Keratinocyte (primary cell): ENCODE measurements around the gene SLC25A15. TPM values are rescaled to one million over a fixed set of nuclear protein-coding genes. Genes with fewer than 3 reads are reported as not detected.
A peak's percentile ranks its signal among the peaks of the same experiment; 100 is the strongest.
"Not testable (repeated sequence)": the region's sequence is repeated elsewhere in the genome, so short reads cannot be mapped to it uniquely, and the experiment has no call there.

Experiments
- DNase-seq: peaks from one replicate; pipeline ENCODE4 v3.0.0-alpha.2; 2011; ENCODE audit warnings: low read depth, missing footprints, low spot score
- FAIRE-seq: peaks from 2 replicates; lab custom pipeline; 2011; peaks lifted over from hg19 to GRCh38; lab: Jason Lieb, UNC
- H2AFZ ChIP-seq: 2 replicates; pipeline ENCODE4 v1.6.0; 2012; ENCODE audit warnings: low read length, control low read depth, inconsistent platforms; ENCODE audit not compliant: control insufficient read depth
- H3K27ac ChIP-seq: 2 replicates; pipeline ENCODE4 v1.5.1; 2011; ENCODE audit warnings: low read length; ENCODE audit not compliant: control insufficient read depth, insufficient read depth
- H3K27me3 ChIP-seq: 3 replicates; pipeline ENCODE4 v1.6.0; 2011; ENCODE audit warnings: low read length; ENCODE audit not compliant: control insufficient read depth, insufficient read depth; ENCODE audit errors: extremely low read depth
- H3K36me3 ChIP-seq, 2 experiments: 2 replicates in 1 of 2; 3 replicates in 1 of 2; pipeline ENCODE4 v1.5.1; 2011; ENCODE audit warnings: low read length in 2 of 2, mild to moderate bottlenecking in 1 of 2; ENCODE audit not compliant: control insufficient read depth in 2 of 2, insufficient read depth in 2 of 2; ENCODE audit errors: extremely low read depth in 1 of 2
- H3K4me1 ChIP-seq: 3 replicates; pipeline ENCODE4 v1.5.1; 2011; ENCODE audit warnings: low read length; ENCODE audit not compliant: control insufficient read depth, insufficient read depth; ENCODE audit errors: extremely low read depth
- H3K4me2 ChIP-seq: 3 replicates; pipeline ENCODE4 v1.6.0; 2011; ENCODE audit warnings: low read depth, low read length; ENCODE audit not compliant: control insufficient read depth, insufficient read depth; ENCODE audit errors: extremely low read depth
- H3K4me3 ChIP-seq, 3 experiments: fragments of 200-600 bp in 1 of 3; sonication (generic) in 1 of 3; 2 replicates in 2 of 3; 3 replicates in 1 of 3; pipeline ENCODE4 v1.5.1; 2011 to 2016; ENCODE audit warnings: low read length in 3 of 3, mild to moderate bottlenecking in 3 of 3, control low read depth in 2 of 3, inconsistent platforms in 1 of 3, low read depth in 1 of 3, mixed read lengths in 1 of 3, mixed run types in 1 of 3, moderate library complexity in 1 of 3; ENCODE audit not compliant: control insufficient read depth in 2 of 3, insufficient read depth in 2 of 3; ENCODE audit errors: extremely low read depth in 1 of 3
- H3K79me2 ChIP-seq: 2 replicates; pipeline ENCODE4 v1.6.0; 2012; ENCODE audit warnings: low read length; ENCODE audit not compliant: control insufficient read depth, insufficient read depth
- H3K9ac ChIP-seq: 3 replicates; pipeline ENCODE4 v1.6.0; 2011; ENCODE audit warnings: low read length; ENCODE audit not compliant: control insufficient read depth, insufficient read depth; ENCODE audit errors: extremely low read depth
- H3K9me1 ChIP-seq: 3 replicates; pipeline ENCODE4 v1.6.0; 2011; ENCODE audit warnings: low read length; ENCODE audit not compliant: control insufficient read depth, insufficient read depth; ENCODE audit errors: extremely low read depth
- H3K9me3 ChIP-seq: 2 replicates; pipeline ENCODE4 v1.5.1; 2012; ENCODE audit warnings: low read depth, low read length; ENCODE audit not compliant: control insufficient read depth
- H4K20me1 ChIP-seq: 3 replicates; pipeline ENCODE4 v1.6.0; 2011; ENCODE audit warnings: low read length; ENCODE audit not compliant: control insufficient read depth, insufficient read depth; ENCODE audit errors: extremely low read depth
- CTCF ChIP-seq, 3 experiments: IDR thresholded peaks in 1 of 3; conservative IDR thresholded peaks in 1 of 3; optimal IDR thresholded peaks in 1 of 3; 2 replicates in 2 of 3; 3 replicates in 1 of 3; pipeline versions ENCODE3 to v1.5.1; 2011; ENCODE audit warnings: low read length in 3 of 3, mild to moderate bottlenecking in 3 of 3, moderate library complexity in 2 of 3, control low read depth in 1 of 3, inconsistent platforms in 1 of 3; ENCODE audit not compliant: insufficient read depth in 2 of 3; ENCODE audit errors: extremely low read depth in 1 of 3
- EZH2 ChIP-seq: IDR thresholded peaks from one replicate; pipeline ENCODE4 v1.6.1; 2012; ENCODE audit warnings: inconsistent platforms, mild to moderate bottlenecking, low read length, moderate library complexity
- dilution Hi-C: fragments of 300-500 bp; cut with MboI; formaldehyde crosslinking; loops from one replicate; pipeline ENCODE4 v1.7.0; 2020; ENCODE audit warnings: low sequenced_read_pairs; ENCODE audit not compliant: extremely low pct_ligation_motif_present
- polyA plus RNA-seq, 5 experiments: library from polyadenylated mRNA; depleted of rRNA in 3 of 5; stranded (reverse) in 3 of 5; stranded (forward) in 1 of 5; unstranded in 1 of 5; fragments of >200 nt; gene quantifications; 1 replicate in 1 of 5; 2 replicates in 3 of 5; 3 replicates in 1 of 5; pipeline versions ENCODE4 v1.2.1 to v1.2.3, GENCODE V29; 2011 to 2012; ENCODE audit warnings: missing spikeins in 2 of 5, low read depth in 1 of 5, low replicate concordance in 1 of 5

Gene SLC25A15
- polyA plus RNA-seq, 1 donor (not counting 4 experiments of a cell fraction or from before 2014, with no cell fraction given): 13.1 TPM

GRCh38 chr13:40786568-40786996, 2.8 kb upstream of the SLC25A15 start:
- Histone ChIP-seq H3K27ac (no peak overlapping the region), H3K4me2 (no peak overlapping the region), H3K79me2 (peaks cover 10% of the 10 kb centered on the region)

GRCh38 chr13:40787062-40787461, 2.3 kb upstream of the SLC25A15 start:
- peaks cover 11% of the 10 kb centered on the region for H3K79me2 ChIP-seq
- no peak overlapping the region for H3K9ac ChIP-seq
- no peaks in the 10 kb centered on the region for H3K9me3 ChIP-seq
- peaks cover 7% of the 10 kb centered on the region for H3K4me1 ChIP-seq
- H4K20me1 ChIP-seq: no peaks in the 10 kb centered on the region
- no peak overlapping the region for H3K4me2 ChIP-seq
- no peak for DNase-seq
- H3K27me3 ChIP-seq: no peaks in the 10 kb centered on the region
- no peak overlapping the region for H3K4me3 ChIP-seq
- TF ChIP-seq CTCF (optimal IDR thresholded peaks at IDR 0.05 in 1 of 3, IDR thresholded peaks at IDR 0.05 in 1 of 3, conservative IDR thresholded peaks at IDR 0.05 in 1 of 3; ENCODE audit: extremely low read depth in 1 of 3, insufficient read depth in 2 of 3, low read length in 3 of 3) (no peak), EZH2 (no peak)
- no peak overlapping the region for H2AFZ ChIP-seq
- no peaks in the 10 kb centered on the region for H3K9me1 ChIP-seq
- H3K36me3 ChIP-seq: no peaks in the 10 kb centered on the region
- dilution Hi-C loops: no loop called here
- FAIRE-seq: no peak
- H3K27ac ChIP-seq: no peak overlapping the region

More at GRCh38 chr13:40786568-40786996, 2.8 kb upstream of the SLC25A15 start:
- no peaks in the 10 kb centered on the region for H4K20me1 ChIP-seq
- no peaks in the 10 kb centered on the region for H3K9me1 ChIP-seq
- H3K4me3 ChIP-seq: no peak overlapping the region
- TF ChIP-seq EZH2 (no peak), CTCF (optimal IDR thresholded peaks at IDR 0.05 in 1 of 3, IDR thresholded peaks at IDR 0.05 in 1 of 3, conservative IDR thresholded peaks at IDR 0.05 in 1 of 3; ENCODE audit: extremely low read depth in 1 of 3, insufficient read depth in 2 of 3, low read length in 3 of 3) (no peak)
- H3K9me3 ChIP-seq: no peaks in the 10 kb centered on the region
- dilution Hi-C loops: no loop called here
- no peak for FAIRE-seq
- no peak for DNase-seq
- no peak overlapping the region for H2AFZ ChIP-seq
- no peak overlapping the region for H3K9ac ChIP-seq
- H3K36me3 ChIP-seq: no peaks in the 10 kb centered on the region
- no peaks in the 10 kb centered on the region for H3K27me3 ChIP-seq
- H3K4me1 ChIP-seq: peaks cover 7% of the 10 kb centered on the region

- H3K27me3 ChIP-seq, H3K4me1 ChIP-seq, DNase-seq, H3K9me1 ChIP-seq, H3K9me3 ChIP-seq, dilution Hi-C loops, H3K36me3 ChIP-seq, H4K20me1 ChIP-seq, FAIRE-seq: not testable (repeated sequence)
- peaks cover 11% of the 10 kb centered on the region for H3K79me2 ChIP-seq
- peak overlapping the region; percentile 52 for H3K27ac ChIP-seq
- H3K4me2 ChIP-seq: peak overlapping the region; percentile 96
- peak overlapping the region; percentile 91 for H2AFZ ChIP-seq
- peak overlapping the region; percentile 86 for H3K9ac ChIP-seq
- peak overlapping the region; percentile 70 to 84 (median 77) for H3K4me3 ChIP-seq
Measured at GRCh38 chr13:40788540-40789274, 704 bp upstream of the SLC25A15 start.
